Stimulated activated naive CD8-positive, alpha-beta T cell treated with anti-CD3 and anti-CD28 coated beads, Interleukin-15, Interleukin-2, amounts not matched to agents 100 ng/mL and 50 ng/mL, for 24 hours (primary cell): ENCODE results near the gene EHHADH.

ENCODE experiments used
- H3K27ac Mint-ChIP-seq: one replicate; pipeline ENCODE4 v1.8.0; 2021; ENCODE audit warnings: mild to moderate bottlenecking, mixed read lengths
- H3K27me3 Mint-ChIP-seq: one replicate; pipeline ENCODE4 v1.8.0; 2021; ENCODE audit warnings: mixed read lengths
- H3K36me3 Mint-ChIP-seq: one replicate; pipeline ENCODE4 v1.8.0; 2021; ENCODE audit warnings: low read depth, mixed read lengths
- H3K4me1 Mint-ChIP-seq: one replicate; pipeline ENCODE4 v1.8.0; 2021; ENCODE audit warnings: low read depth, mixed read lengths
- H3K4me3 Mint-ChIP-seq: one replicate; pipeline ENCODE4 v1.8.0; 2021; ENCODE audit warnings: mild to moderate bottlenecking, mixed read lengths
- H3K9me3 Mint-ChIP-seq: one replicate; pipeline ENCODE4 v1.8.0; 2021; ENCODE audit warnings: mixed read lengths

EHHADH gene

GRCh38 chr3:185225080-185225479, 28.8 kb downstream of the EHHADH start:
- no peaks in the 10 kb centered on the region for H3K27me3 Mint-ChIP-seq
- H3K27ac Mint-ChIP-seq, result no peak overlapping the region
- no peaks in the 10 kb centered on the region for H3K36me3 Mint-ChIP-seq
- no peaks in the 10 kb centered on the region for H3K4me1 Mint-ChIP-seq
- H3K4me3 Mint-ChIP-seq, result no peak overlapping the region
- no peaks in the 10 kb centered on the region for H3K9me3 Mint-ChIP-seq

- H3K27me3 Mint-ChIP-seq, result no peaks in the 10 kb centered on the region
- H3K36me3 Mint-ChIP-seq, result no peaks in the 10 kb centered on the region
- H3K4me3 Mint-ChIP-seq, result no peak overlapping the region
- no peak overlapping the region for H3K27ac Mint-ChIP-seq
- no peaks in the 10 kb centered on the region for H3K4me1 Mint-ChIP-seq
- no peaks in the 10 kb centered on the region for H3K9me3 Mint-ChIP-seq
These were observed 32.6 kb downstream of the EHHADH start for GRCh38 chr3:185221203-185221602.

GRCh38 chr3:185216607-185216958, 37.3 kb downstream of the EHHADH start:
- H3K27ac Mint-ChIP-seq, result no peak overlapping the region
- no peaks in the 10 kb centered on the region for H3K36me3 Mint-ChIP-seq

GRCh38 chr3:185215873-185216606, 37.8 kb downstream of the EHHADH start:
- Mint-ChIP-seq H3K36me3 (no peaks in the 10 kb centered on the region), H3K27me3 (no peaks in the 10 kb centered on the region), H3K27ac (no peak overlapping the region), H3K4me1 (no peaks in the 10 kb centered on the region), H3K9me3 (no peaks in the 10 kb centered on the region), H3K4me3 (no peak overlapping the region)

More at GRCh38 chr3:185216607-185216958, 37.3 kb downstream of the EHHADH start:
- Mint-ChIP-seq H3K4me1 (no peaks in the 10 kb centered on the region), H3K4me3 (no peak overlapping the region), H3K9me3 (no peaks in the 10 kb centered on the region), H3K27me3 (no peaks in the 10 kb centered on the region)

- Mint-ChIP-seq H3K9me3 (no peaks in the 10 kb centered on the region), H3K4me3 (no peak overlapping the region), H3K27ac (no peak overlapping the region), H3K27me3 (no peaks in the 10 kb centered on the region), H3K36me3 (no peaks in the 10 kb centered on the region), H3K4me1 (no peaks in the 10 kb centered on the region)
These were observed 41.3 kb downstream of the EHHADH start for GRCh38 chr3:185212559-185212958.

GRCh38 chr3:185212086-185212485, 41.8 kb downstream of the EHHADH start:
- no peaks in the 10 kb centered on the region for H3K4me1 Mint-ChIP-seq
- H3K36me3 Mint-ChIP-seq, result no peaks in the 10 kb centered on the region
- no peaks in the 10 kb centered on the region for H3K9me3 Mint-ChIP-seq

GRCh38 chr3:185210621-185211142, 43.2 kb downstream of the EHHADH start:
- no peak overlapping the region for H3K4me3 Mint-ChIP-seq
- no peaks in the 10 kb centered on the region for H3K9me3 Mint-ChIP-seq
- no peaks in the 10 kb centered on the region for H3K27me3 Mint-ChIP-seq
- no peaks in the 10 kb centered on the region for H3K36me3 Mint-ChIP-seq
- H3K4me1 Mint-ChIP-seq, result no peaks in the 10 kb centered on the region
- H3K27ac Mint-ChIP-seq, result no peak overlapping the region

More at GRCh38 chr3:185212086-185212485, 41.8 kb downstream of the EHHADH start:
- no peaks in the 10 kb centered on the region for H3K27me3 Mint-ChIP-seq
- no peak overlapping the region for H3K4me3 Mint-ChIP-seq
- no peak overlapping the region for H3K27ac Mint-ChIP-seq

GRCh38 chr3:185208823-185209222, 45.0 kb downstream of the EHHADH start:
- H3K4me3 Mint-ChIP-seq, result no peak overlapping the region
- H3K4me1 Mint-ChIP-seq, result no peaks in the 10 kb centered on the region
- H3K9me3 Mint-ChIP-seq, result no peaks in the 10 kb centered on the region

GRCh38 chr3:185207931-185208746, 45.7 kb downstream of the EHHADH start:
- H3K36me3 Mint-ChIP-seq, result no peaks in the 10 kb centered on the region
- H3K9me3 Mint-ChIP-seq, result no peaks in the 10 kb centered on the region
- no peaks in the 10 kb centered on the region for H3K4me1 Mint-ChIP-seq
- H3K27me3 Mint-ChIP-seq, result no peaks in the 10 kb centered on the region
- H3K4me3 Mint-ChIP-seq, result no peak overlapping the region
- no peak overlapping the region for H3K27ac Mint-ChIP-seq

More at GRCh38 chr3:185208823-185209222, 45.0 kb downstream of the EHHADH start:
- Mint-ChIP-seq H3K27me3 (no peaks in the 10 kb centered on the region), H3K27ac (no peak overlapping the region), H3K36me3 (no peaks in the 10 kb centered on the region)

- Mint-ChIP-seq H3K27me3 (no peaks in the 10 kb centered on the region), H3K27ac (no peak overlapping the region), H3K36me3 (no peaks in the 10 kb centered on the region), H3K4me3 (no peak overlapping the region), H3K9me3 (no peaks in the 10 kb centered on the region), H3K4me1 (no peaks in the 10 kb centered on the region)
These were observed 46.4 kb downstream of the EHHADH start for GRCh38 chr3:185207481-185207880.

- Mint-ChIP-seq H3K9me3 (no peaks in the 10 kb centered on the region), H3K27ac (no peak overlapping the region), H3K36me3 (peaks cover 5% of the 10 kb centered on the region), H3K4me1 (no peaks in the 10 kb centered on the region), H3K4me3 (no peak overlapping the region), H3K27me3 (no peaks in the 10 kb centered on the region)
These were observed 48.0 kb downstream of the EHHADH start for GRCh38 chr3:185205865-185206264.

GRCh38 chr3:185204894-185205293, 49.0 kb downstream of the EHHADH start:
- H3K4me3 Mint-ChIP-seq, result no peak overlapping the region
- no peaks in the 10 kb centered on the region for H3K4me1 Mint-ChIP-seq
- H3K27me3 Mint-ChIP-seq, result no peaks in the 10 kb centered on the region
- no peaks in the 10 kb centered on the region for H3K9me3 Mint-ChIP-seq
- H3K36me3 Mint-ChIP-seq, result peaks cover 5% of the 10 kb centered on the region
- H3K27ac Mint-ChIP-seq, result no peak overlapping the region

- no peaks in the 10 kb centered on the region for H3K9me3 Mint-ChIP-seq
- no peak overlapping the region for H3K27ac Mint-ChIP-seq
- H3K4me3 Mint-ChIP-seq, result no peak overlapping the region
These were observed 53.2 kb downstream of the EHHADH start for GRCh38 chr3:185200639-185201038.

GRCh38 chr3:185199671-185200070, 54.2 kb downstream of the EHHADH start:
- Mint-ChIP-seq H3K4me3 (no peak overlapping the region), H3K36me3 (peaks cover 5% of the 10 kb centered on the region)

More at GRCh38 chr3:185200639-185201038, 53.2 kb downstream of the EHHADH start:
- no peaks in the 10 kb centered on the region for H3K27me3 Mint-ChIP-seq
- H3K4me1 Mint-ChIP-seq, result no peaks in the 10 kb centered on the region
- H3K36me3 Mint-ChIP-seq, result peaks cover 5% of the 10 kb centered on the region

GRCh38 chr3:185199206-185199605, 54.6 kb downstream of the EHHADH start:
- Mint-ChIP-seq H3K27ac (no peak overlapping the region), H3K36me3 (peaks cover 5% of the 10 kb centered on the region), H3K9me3 (peaks cover 4% of the 10 kb centered on the region), H3K4me3 (no peak overlapping the region), H3K4me1 (no peaks in the 10 kb centered on the region), H3K27me3 (no peaks in the 10 kb centered on the region)

More at GRCh38 chr3:185199671-185200070, 54.2 kb downstream of the EHHADH start:
- no peaks in the 10 kb centered on the region for H3K27me3 Mint-ChIP-seq
- no peak overlapping the region for H3K27ac Mint-ChIP-seq
- H3K4me1 Mint-ChIP-seq, result no peaks in the 10 kb centered on the region
- H3K9me3 Mint-ChIP-seq, result peaks cover 4% of the 10 kb centered on the region
